Effector memory CD4-positive, alpha-beta T cell (primary cell): ENCODE results near the gene TSC22D2.

Experiments used
- DNase-seq, 3 donors: peaks; one replicate each; pipeline ENCODE4 v3.0.0-alpha.2; 2020
- H3K27ac ChIP-seq: 2 replicates; pipeline ENCODE4 v1.7.0; 2013; ENCODE audit warnings: mild to moderate bottlenecking, low read length, moderate library complexity; ENCODE audit not compliant: insufficient read depth, poor library complexity, severe bottlenecking
- H3K27me3 ChIP-seq: replicated peaks from 2 replicates; pipeline ENCODE4 v1.7.0; 2013; ENCODE audit warnings: mild to moderate bottlenecking, low read length; ENCODE audit not compliant: insufficient read depth, control insufficient read depth, poor library complexity, severe bottlenecking
- H3K36me3 ChIP-seq: 2 replicates; pipeline ENCODE4 v1.7.0; 2013; ENCODE audit warnings: mild to moderate bottlenecking, low read length, moderate library complexity; ENCODE audit not compliant: control insufficient read depth, insufficient read depth
- H3K4me1 ChIP-seq: 2 replicates; pipeline ENCODE4 v1.7.0; 2013; ENCODE audit warnings: low read length, mild to moderate bottlenecking; ENCODE audit not compliant: control insufficient read depth, insufficient read depth, poor library complexity, severe bottlenecking
- H3K4me3 ChIP-seq: 2 replicates; pipeline ENCODE4 v1.7.0; 2013; ENCODE audit warnings: low read length, low read depth, mild to moderate bottlenecking; ENCODE audit not compliant: insufficient read depth, poor library complexity, severe bottlenecking
- H3K9me3 ChIP-seq: 2 replicates; pipeline ENCODE4 v1.7.0; 2013; ENCODE audit warnings: mild to moderate bottlenecking, low read length, moderate library complexity; ENCODE audit not compliant: control insufficient read depth

Gene TSC22D2

GRCh38 chr3:150399060-150399459 lies 9.0 kb upstream of the TSC22D2 start:
- Histone ChIP-seq H3K36me3 (no peaks in the 10 kb centered on the region), H3K27me3 (no peaks in the 10 kb centered on the region), H3K9me3 (no peaks in the 10 kb centered on the region), H3K4me3 (no peak overlapping the region), H3K27ac (no peak overlapping the region), H3K4me1 (no peaks in the 10 kb centered on the region)
- no peak for DNase-seq

DNA sequence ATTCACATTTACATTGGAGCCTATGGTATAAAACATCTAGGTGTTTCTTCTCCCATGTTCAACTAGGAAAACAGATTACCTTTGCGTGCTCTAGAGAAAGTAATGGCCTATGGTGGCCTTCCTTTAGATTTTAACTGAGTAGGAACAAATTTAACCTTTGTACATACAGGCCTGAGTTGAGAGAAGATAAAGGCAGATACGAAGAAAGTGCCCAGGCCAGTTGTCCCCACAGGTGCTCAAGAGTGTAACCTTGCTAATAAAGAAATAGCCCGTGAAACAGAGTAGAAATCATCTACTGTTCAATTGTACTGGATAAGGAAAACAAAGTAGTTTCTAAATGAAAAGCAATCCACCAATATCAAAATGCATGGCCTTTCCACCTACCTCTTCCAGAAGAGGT lies 6.8 kb upstream of the TSC22D2 start:
- no peaks in the 10 kb centered on the region for H3K27me3 ChIP-seq

GRCh38 chr3:150402217-150402616 lies 5.9 kb upstream of the TSC22D2 start:
- H3K4me3 ChIP-seq = no peak overlapping the region
- DNase-seq = no peak
- H3K27me3 ChIP-seq = no peaks in the 10 kb centered on the region
- no peaks in the 10 kb centered on the region for H3K4me1 ChIP-seq
- H3K9me3 ChIP-seq = no peaks in the 10 kb centered on the region
- no peaks in the 10 kb centered on the region for H3K36me3 ChIP-seq
- no peak overlapping the region for H3K27ac ChIP-seq

More for the DNA sequence above, 6.8 kb upstream of the TSC22D2 start:
- Histone ChIP-seq H3K4me3 (no peak overlapping the region), H3K9me3 (no peaks in the 10 kb centered on the region), H3K4me1 (no peaks in the 10 kb centered on the region), H3K27ac (no peak overlapping the region), H3K36me3 (no peaks in the 10 kb centered on the region)
- no peak for DNase-seq

DNA sequence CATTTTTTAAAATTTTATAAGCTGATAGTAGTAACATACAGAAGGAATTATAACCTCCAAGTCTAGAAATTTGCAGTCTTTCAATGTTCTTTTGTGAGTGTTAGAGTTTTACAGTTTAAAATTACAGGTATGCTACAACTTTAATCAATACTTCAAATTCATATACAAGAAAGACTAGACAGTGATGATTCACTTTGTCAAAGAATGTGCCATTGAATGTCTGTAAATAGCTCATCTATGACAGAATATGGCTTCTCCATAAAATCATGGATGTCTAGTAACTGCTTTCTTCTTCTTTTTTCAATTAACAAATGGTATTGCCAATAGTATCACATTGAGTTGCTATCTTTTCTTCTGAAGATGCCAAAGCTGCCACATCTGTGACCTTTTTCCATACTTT lies 4.1 kb upstream of the TSC22D2 start:
- Histone ChIP-seq H3K4me1 (no peaks in the 10 kb centered on the region), H3K4me3 (no peak overlapping the region), H3K9me3 (no peaks in the 10 kb centered on the region), H3K36me3 (peaks cover 4% of the 10 kb centered on the region), H3K27me3 (no peaks in the 10 kb centered on the region), H3K27ac (no peak overlapping the region)
- DNase-seq = no peak

DNA sequence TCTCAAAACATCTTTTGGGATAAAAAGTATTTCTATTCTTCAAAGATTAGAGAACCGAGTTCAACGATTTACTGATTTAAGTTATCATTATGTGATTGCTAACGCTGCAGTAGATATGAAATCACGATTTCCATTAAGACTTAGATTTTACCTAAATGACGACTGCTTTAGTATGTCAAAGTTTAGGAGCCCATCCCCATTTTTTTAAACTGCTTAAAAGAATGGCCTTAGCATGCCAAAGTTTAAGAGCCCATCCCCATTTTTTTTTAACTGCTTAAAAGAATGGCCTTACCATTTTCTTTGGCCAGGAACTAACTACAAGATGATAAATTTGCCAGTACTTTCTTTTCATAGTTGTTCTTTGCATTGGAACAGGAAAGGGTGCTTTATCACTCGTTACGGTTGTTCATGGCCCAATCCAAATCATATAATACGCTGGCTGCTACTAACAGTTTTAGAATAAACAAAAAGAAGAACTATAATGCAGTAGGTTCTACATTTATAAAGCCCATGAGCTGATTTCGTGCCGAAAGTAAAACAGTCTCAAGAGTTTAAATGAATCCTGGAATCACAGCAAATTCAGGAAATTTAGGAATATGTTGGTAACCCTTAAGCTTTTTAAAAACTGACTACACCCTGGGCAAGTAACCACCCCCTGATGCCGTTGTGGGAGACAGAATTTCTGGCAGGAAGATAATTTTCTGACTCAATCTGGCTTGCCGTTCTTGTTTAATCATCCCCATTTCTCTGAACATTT lies 869 bp upstream of the TSC22D2 start:
- DNase-seq = no peak
- H3K4me1 ChIP-seq = no peaks in the 10 kb centered on the region
- peak overlapping the region; percentile 94 for H3K27ac ChIP-seq
- peaks cover 4% of the 10 kb centered on the region for H3K36me3 ChIP-seq
- no peaks in the 10 kb centered on the region for H3K9me3 ChIP-seq
- peak overlapping the region; percentile 87 for H3K4me3 ChIP-seq
- no peaks in the 10 kb centered on the region for H3K27me3 ChIP-seq

- H3K4me3 ChIP-seq = peak overlapping the region; percentile 87
- peaks cover 4% of the 10 kb centered on the region for H3K36me3 ChIP-seq
- H3K4me1 ChIP-seq = no peaks in the 10 kb centered on the region
- peak overlapping the region; percentile 94 for H3K27ac ChIP-seq
- DNase-seq = no peak
- no peaks in the 10 kb centered on the region for H3K27me3 ChIP-seq
- no peaks in the 10 kb centered on the region for H3K9me3 ChIP-seq
These were observed 284 bp upstream of the TSC22D2 start for GRCh38 chr3:150407808-150408220.

GRCh38 chr3:150409125-150409511 lies 1.0 kb downstream of the TSC22D2 start:
- Histone ChIP-seq H3K27me3 (no peaks in the 10 kb centered on the region), H3K4me1 (no peaks in the 10 kb centered on the region), H3K4me3 (peak overlapping the region; percentile 87), H3K27ac (peak overlapping the region; percentile 94), H3K36me3 (peaks cover 4% of the 10 kb centered on the region), H3K9me3 (no peaks in the 10 kb centered on the region)
- no peak for DNase-seq

DNA sequence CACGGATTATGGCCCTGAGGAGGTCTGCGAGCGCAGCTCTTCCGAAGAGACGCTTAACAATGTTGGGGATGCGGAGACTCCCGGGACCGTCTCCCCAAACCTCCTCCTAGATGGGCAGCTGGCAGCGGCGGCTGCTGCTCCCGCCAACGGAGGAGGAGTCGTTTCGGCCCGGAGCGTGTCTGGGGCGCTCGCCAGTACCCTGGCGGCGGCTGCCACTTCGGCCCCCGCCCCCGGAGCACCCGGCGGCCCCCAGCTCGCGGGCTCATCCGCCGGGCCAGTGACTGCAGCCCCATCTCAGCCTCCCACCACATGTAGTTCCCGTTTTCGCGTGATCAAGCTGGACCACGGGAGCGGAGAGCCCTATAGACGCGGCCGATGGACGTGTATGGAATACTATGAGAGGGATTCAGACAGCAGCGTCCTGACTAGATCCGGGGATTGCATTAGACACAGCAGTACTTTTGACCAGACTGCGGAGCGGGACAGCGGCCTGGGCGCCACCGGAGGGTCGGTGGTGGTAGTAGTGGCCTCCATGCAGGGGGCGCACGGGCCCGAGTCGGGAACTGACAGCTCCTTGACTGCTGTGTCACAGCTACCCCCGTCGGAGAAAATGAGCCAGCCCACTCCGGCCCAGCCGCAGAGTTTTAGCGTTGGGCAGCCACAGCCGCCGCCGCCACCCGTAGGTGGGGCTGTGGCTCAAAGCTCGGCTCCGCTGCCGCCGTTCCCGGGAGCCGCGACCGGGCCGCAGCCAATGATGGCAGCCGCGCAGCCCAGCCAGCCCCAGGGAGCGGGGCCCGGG lies 1.6 kb downstream of the TSC22D2 start:
- peak overlapping the region; percentile 94 for H3K27ac ChIP-seq
- H3K36me3 ChIP-seq = peaks cover 4% of the 10 kb centered on the region
- peaks cover 5% of the 10 kb centered on the region for H3K4me1 ChIP-seq
- peak overlapping the region; percentile 87 for H3K4me3 ChIP-seq
- peak; percentile 53 to 64 (median 54) for DNase-seq
- no peaks in the 10 kb centered on the region for H3K9me3 ChIP-seq
- H3K27me3 ChIP-seq = no peaks in the 10 kb centered on the region

GRCh38 chr3:150410311-150411105 lies 2.4 kb downstream of the TSC22D2 start:
- peak overlapping the region; percentile 87 for H3K4me3 ChIP-seq
- peak in 2 of 3 donors; percentile 1 to 5 for DNase-seq
- H3K9me3 ChIP-seq = no peaks in the 10 kb centered on the region
- H3K27me3 ChIP-seq = no peaks in the 10 kb centered on the region
- H3K27ac ChIP-seq = peak overlapping the region; percentile 94
- peaks cover 5% of the 10 kb centered on the region for H3K4me1 ChIP-seq
- H3K36me3 ChIP-seq = peaks cover 4% of the 10 kb centered on the region
